GM19455 (cell line): Measurements from ENCODE around the gene MACROH2A1.

Experiments
- ATAC-seq: cut with Tn5 transposase; IDR thresholded peaks from one replicate; pipeline ENCODE4 v1.9.1; 2021; ENCODE audit not compliant: unreplicated experiment

MACROH2A1 gene

GRCh38 chr5:135335031-135335828, 63.8 kb downstream of the MACROH2A1 start:
- ATAC-seq = no peak

- ATAC-seq = no peak
Observed at GRCh38 chr5:135333732-135334515, 65.1 kb downstream of the MACROH2A1 start.

GRCh38 chr5:135332519-135333150, 66.4 kb downstream of the MACROH2A1 start:
- no peak for ATAC-seq

- no peak for ATAC-seq
Observed at GRCh38 chr5:135331612-135332011, 67.4 kb downstream of the MACROH2A1 start.

- ATAC-seq = no peak
Observed at GRCh38 chr5:135330798-135331096, 68.3 kb downstream of the MACROH2A1 start.

- ATAC-seq = no peak
Observed at GRCh38 chr5:135329913-135330797, 68.9 kb downstream of the MACROH2A1 start.

- ATAC-seq = no peak
Observed at GRCh38 chr5:135329066-135329912, 69.7 kb downstream of the MACROH2A1 start.

- ATAC-seq = no peak
Observed at GRCh38 chr5:135328128-135328687, 70.8 kb downstream of the MACROH2A1 start.

- no peak for ATAC-seq
Observed at GRCh38 chr5:135327429-135328127, 71.5 kb downstream of the MACROH2A1 start.

- no peak for ATAC-seq
Observed at GRCh38 chr5:135326296-135327254, 72.5 kb downstream of the MACROH2A1 start.

GRCh38 chr5:135324897-135325650, 74.0 kb downstream of the MACROH2A1 start:
- ATAC-seq = no peak

GRCh38 chr5:135324160-135324559, 74.9 kb downstream of the MACROH2A1 start:
- ATAC-seq = no peak

- ATAC-seq = no peak
Observed at GRCh38 chr5:135323701-135324132, 75.3 kb downstream of the MACROH2A1 start.

- ATAC-seq = no peak
Observed at GRCh38 chr5:135323227-135323626, 75.8 kb downstream of the MACROH2A1 start.

GRCh38 chr5:135322744-135323143, 76.3 kb downstream of the MACROH2A1 start:
- no peak for ATAC-seq

- no peak for ATAC-seq
Observed at GRCh38 chr5:135322271-135322670, 76.8 kb downstream of the MACROH2A1 start.
